Measurements from ENCODE around the gene RITA1. TPM values are rescaled to one million over a fixed set of nuclear protein-coding genes. Genes with fewer than 3 reads are reported as not detected.
A peak's percentile ranks its signal among the peaks of the same experiment; 100 is the strongest.

The RITA1 gene
- total and polyA plus RNA-seq, 10 of the 15 experiments (the other 5 are each of a cell fraction or from before 2014, with no cell fraction given) = 2.3 to 39.9 (median 24.8) TPM

DNA sequence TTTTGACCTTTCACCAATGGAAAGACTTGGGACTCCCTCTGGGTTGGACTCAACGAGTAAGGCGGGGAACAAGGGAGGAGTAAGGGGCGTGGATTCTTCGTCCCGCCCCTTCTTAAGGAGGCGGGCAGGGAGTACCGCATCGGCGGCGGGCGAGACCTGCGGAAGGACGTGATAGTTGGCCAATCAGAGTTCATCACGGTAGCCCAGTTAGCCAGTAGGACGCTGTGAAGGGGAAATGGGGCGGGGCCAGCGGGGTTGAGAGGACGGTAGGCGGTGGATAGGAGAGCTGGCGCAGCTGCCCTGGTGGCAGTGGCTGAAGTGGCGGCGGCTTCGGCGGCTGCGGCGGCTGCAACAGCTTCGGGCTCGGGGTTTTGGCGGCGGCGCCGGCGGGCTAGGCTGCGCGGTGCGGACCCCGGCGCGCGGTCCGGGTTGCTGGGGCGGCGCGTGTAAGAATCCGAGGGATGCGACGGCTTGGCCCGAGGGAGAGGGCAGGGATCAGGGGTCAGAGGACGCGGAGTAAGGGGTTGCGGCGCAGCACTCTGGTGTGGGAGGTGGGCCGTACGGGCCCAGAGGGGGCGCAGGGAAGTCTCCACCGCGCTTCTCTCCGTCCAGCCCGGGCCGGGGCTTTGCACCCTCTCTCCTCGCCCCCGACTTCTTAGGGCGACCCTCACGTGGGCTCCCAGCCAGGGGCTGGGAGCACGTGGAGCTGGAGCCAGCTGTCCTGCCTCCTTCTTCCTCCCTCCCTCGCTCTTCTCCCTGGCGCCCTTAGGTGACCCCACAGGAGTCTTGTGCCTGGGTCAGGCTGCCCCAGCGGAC lies 35.9 kb downstream of the RITA1 start, which contains the start of gene TPCN1 (continued):
- TF ChIP-seq, protein P1, sequence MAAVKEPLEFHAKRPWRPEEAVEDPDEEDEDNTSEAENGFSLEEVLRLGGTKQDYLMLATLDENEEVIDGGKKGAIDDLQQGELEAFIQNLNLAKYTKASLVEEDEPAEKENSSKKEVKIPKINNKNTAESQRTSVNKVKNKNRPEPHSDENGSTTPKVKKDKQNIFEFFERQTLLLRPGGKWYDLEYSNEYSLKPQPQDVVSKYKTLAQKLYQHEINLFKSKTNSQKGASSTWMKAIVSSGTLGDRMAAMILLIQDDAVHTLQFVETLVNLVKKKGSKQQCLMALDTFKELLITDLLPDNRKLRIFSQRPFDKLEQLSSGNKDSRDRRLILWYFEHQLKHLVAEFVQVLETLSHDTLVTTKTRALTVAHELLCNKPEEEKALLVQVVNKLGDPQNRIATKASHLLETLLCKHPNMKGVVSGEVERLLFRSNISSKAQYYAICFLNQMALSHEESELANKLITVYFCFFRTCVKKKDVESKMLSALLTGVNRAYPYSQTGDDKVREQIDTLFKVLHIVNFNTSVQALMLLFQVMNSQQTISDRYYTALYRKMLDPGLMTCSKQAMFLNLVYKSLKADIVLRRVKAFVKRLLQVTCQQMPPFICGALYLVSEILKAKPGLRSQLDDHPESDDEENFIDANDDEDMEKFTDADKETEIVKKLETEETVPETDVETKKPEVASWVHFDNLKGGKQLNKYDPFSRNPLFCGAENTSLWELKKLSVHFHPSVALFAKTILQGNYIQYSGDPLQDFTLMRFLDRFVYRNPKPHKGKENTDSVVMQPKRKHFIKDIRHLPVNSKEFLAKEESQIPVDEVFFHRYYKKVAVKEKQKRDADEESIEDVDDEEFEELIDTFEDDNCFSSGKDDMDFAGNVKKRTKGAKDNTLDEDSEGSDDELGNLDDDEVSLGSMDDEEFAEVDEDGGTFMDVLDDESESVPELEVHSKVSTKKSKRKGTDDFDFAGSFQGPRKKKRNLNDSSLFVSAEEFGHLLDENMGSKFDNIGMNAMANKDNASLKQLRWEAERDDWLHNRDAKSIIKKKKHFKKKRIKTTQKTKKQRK (IDR thresholded peaks at IDR 0.05; ENCODE audit: low read depth, low read length) = peak; percentile 5
- TF ChIP-seq SMC3 (IDR thresholded peaks at IDR 0.05; ENCODE audit: borderline replicate concordance, low read length) = no peak
- TF ChIP-seq PML (IDR thresholded peaks at IDR 0.05; ENCODE audit: low read length) = no peak; the same call in 1 of the 2 replicates
- TF ChIP-seq BMI1 (IDR thresholded peaks at IDR 0.05; ENCODE audit: borderline replicate concordance) = no peak
- TF ChIP-seq, protein P2, sequence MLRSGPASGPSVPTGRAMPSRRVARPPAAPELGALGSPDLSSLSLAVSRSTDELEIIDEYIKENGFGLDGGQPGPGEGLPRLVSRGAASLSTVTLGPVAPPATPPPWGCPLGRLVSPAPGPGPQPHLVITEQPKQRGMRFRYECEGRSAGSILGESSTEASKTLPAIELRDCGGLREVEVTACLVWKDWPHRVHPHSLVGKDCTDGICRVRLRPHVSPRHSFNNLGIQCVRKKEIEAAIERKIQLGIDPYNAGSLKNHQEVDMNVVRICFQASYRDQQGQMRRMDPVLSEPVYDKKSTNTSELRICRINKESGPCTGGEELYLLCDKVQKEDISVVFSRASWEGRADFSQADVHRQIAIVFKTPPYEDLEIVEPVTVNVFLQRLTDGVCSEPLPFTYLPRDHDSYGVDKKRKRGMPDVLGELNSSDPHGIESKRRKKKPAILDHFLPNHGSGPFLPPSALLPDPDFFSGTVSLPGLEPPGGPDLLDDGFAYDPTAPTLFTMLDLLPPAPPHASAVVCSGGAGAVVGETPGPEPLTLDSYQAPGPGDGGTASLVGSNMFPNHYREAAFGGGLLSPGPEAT (IDR thresholded peaks at IDR 0.05; ENCODE audit: low read depth) = no peak
- TF ChIP-seq HDAC6 (IDR thresholded peaks at IDR 0.05; ENCODE audit: unreplicated experiment) = peak; percentile 77
- peak; percentile 91 for TF ChIP-seq LARP7 (IDR thresholded peaks at IDR 0.05)
- TF ChIP-seq RFX5 (IDR thresholded peaks at IDR 0.05; ENCODE audit: low read depth, low read length) = peak; percentile 78
- peak; percentile 24; the same call in 1 of the 2 replicates for TF ChIP-seq CREB1 (IDR thresholded peaks at IDR 0.05; ENCODE audit: low read depth)
- TF ChIP-seq RELA (IDR thresholded peaks at IDR 0.05; ENCODE audit: borderline replicate concordance, partially characterized antibody) = no peak
- TF ChIP-seq SUZ12 (IDR thresholded peaks at IDR 0.05; ENCODE audit: unreplicated experiment) = no peak
- peak; percentile 10; the same call in 1 of the 2 replicates for TF ChIP-seq CREM (IDR thresholded peaks at IDR 0.05; ENCODE audit: low read depth)
- no peak for TF ChIP-seq SREBF2 (IDR thresholded peaks at IDR 0.05; ENCODE audit: low read length)
